ENCODE measurements around the gene OTUB1. TPM values are rescaled to one million over a fixed set of nuclear protein-coding genes. Genes with fewer than 3 reads are reported as not detected.

Gene OTUB1
- total and polyA plus RNA-seq, 2 of the 13 experiments (the other 11 are each of a cell fraction or from before 2014, with no cell fraction given): 58.8 to 130 TPM

DNA sequence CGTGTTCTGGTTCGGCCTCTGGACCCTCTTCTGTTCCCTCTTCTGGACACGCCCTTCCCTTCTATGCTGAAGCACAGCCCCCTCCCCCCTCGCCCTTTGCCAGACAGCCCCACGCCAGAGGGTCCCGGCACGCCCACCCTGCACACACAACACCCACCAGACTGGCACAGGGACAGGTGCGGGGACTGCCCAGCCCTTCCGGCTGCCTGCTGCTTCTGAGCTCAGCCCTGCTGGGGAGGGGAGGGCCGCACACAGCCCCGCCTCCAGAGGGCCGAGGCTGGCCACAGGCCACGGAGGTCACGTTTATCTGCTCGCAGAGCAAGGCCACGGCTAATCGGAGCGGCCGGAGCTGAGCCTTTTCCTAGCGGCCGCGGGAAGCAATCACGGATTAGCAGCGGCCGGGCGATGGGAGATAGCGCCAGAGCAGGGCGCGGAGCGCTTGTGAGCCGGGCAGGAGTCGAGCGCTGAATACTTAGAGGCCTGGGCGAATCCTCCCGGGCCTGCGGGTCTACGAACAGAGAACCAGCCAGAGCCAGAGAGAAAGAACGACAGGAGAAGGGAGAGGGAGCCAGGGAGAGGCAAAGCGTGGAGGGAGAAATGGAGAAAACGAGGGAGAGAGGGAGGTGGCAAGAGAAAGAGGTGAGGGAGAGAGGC, 21.5 kb downstream of the OTUB1 start (continued):
- TF ChIP-seq ZNF639 (CRISPR knock-in tag; conservative IDR thresholded peaks at IDR 0.05) (peak; percentile 67; the same call in 1 of the 2 replicates), ZFYVE20 (CRISPR knock-in tag; IDR thresholded peaks at IDR 0.05; ENCODE audit: borderline replicate concordance, low read depth) (0 out of 2 replicates have a peak, but pooled peaks have one; percentile 75), ZFP1 (CRISPR knock-in tag; IDR thresholded peaks at IDR 0.05) (0 out of 2 replicates have a peak, but pooled peaks have one; percentile 34), ZFP90 (CRISPR knock-in tag; IDR thresholded peaks at IDR 0.05; ENCODE audit: borderline replicate concordance) (peak; percentile 84; the same call in 1 of the 2 replicates), FIP1L1 (IDR thresholded peaks at IDR 0.05; ENCODE audit: borderline replicate concordance, insufficient read depth, low read depth, low read length) (no peak), GATAD2A (CRISPR knock-in tag; IDR thresholded peaks at IDR 0.05) (peak; percentile 92), SP5 (CRISPR knock-in tag; IDR thresholded peaks at IDR 0.05; ENCODE audit: borderline replicate concordance, low read depth) (peak; percentile 95), ZNF274 (CRISPR knock-in tag; IDR thresholded peaks at IDR 0.05) (0 out of 2 replicates have a peak, but pooled peaks have one; percentile 23), AHR (CRISPR knock-in tag; IDR thresholded peaks at IDR 0.05) (no peak), MAZ (IDR thresholded peaks at IDR 0.05; ENCODE audit: borderline replicate concordance, low read depth, low read length) (0 out of 2 replicates have a peak, but pooled peaks have one; percentile 19), MAZ (CRISPR knock-in tag; IDR thresholded peaks at IDR 0.05; ENCODE audit: low read depth) (peak; percentile 75), NR2F6 (IDR thresholded peaks at IDR 0.05) (peak; percentile 89), NR2F6 (CRISPR knock-in tag; IDR thresholded peaks at IDR 0.05) (peak; percentile 97), ZFY (CRISPR knock-in tag; IDR thresholded peaks at IDR 0.05) (peak; percentile 78), ZNF747 (CRISPR knock-in tag; IDR thresholded peaks at IDR 0.05; ENCODE audit: borderline replicate concordance) (no peak), PAWR (CRISPR knock-in tag; IDR thresholded peaks at IDR 0.05; ENCODE audit: borderline replicate concordance) (no peak), SSRP1 (CRISPR knock-in tag; IDR thresholded peaks at IDR 0.05) (no peak; the same call in 1 of the 2 replicates)
